Neural cell (in vitro differentiated cells): Measurements from ENCODE around the gene METTL6.

ENCODE experiments used
- CTCF ChIP-seq: fragments of 450-650 bp; IDR thresholded peaks from 2 replicates; pipeline ENCODE4 v1.5.1; 2014; ENCODE audit warnings: antibody characterized with exemption, mild to moderate bottlenecking, moderate library complexity; ENCODE audit not compliant: poor library complexity, severe bottlenecking
- EP300 ChIP-seq: fragments of 450-650 bp; conservative IDR thresholded peaks from 2 replicates; pipeline ENCODE4 v1.6.1; 2014; ENCODE audit warnings: antibody characterized with exemption, mild to moderate bottlenecking, moderate library complexity; ENCODE audit not compliant: poor library complexity, severe bottlenecking
- EZH2 ChIP-seq: fragments of 200-600, 300-800 bp; shearing (Covaris generic), sonication (generic); IDR thresholded peaks from 2 replicates; pipeline ENCODE4 v1.6.1; 2014; ENCODE audit warnings: antibody characterized with exemption, low read length, borderline replicate concordance, mild to moderate bottlenecking; ENCODE audit not compliant: insufficient read depth, poor library complexity, severe bottlenecking
- MXI1 ChIP-seq: fragments of 450-650 bp; conservative IDR thresholded peaks from 2 replicates; pipeline ENCODE4 v1.6.1; 2014; ENCODE audit warnings: antibody characterized with exemption, mild to moderate bottlenecking; ENCODE audit not compliant: poor library complexity, severe bottlenecking
- POLR2AphosphoS5 ChIP-seq: IDR thresholded peaks from 2 replicates; pipeline ENCODE4 v1.6.1; 2012
- RAD21 ChIP-seq: fragments of 450-650 bp; conservative IDR thresholded peaks from 2 replicates; pipeline ENCODE4 v1.6.1; 2014; ENCODE audit warnings: antibody characterized with exemption, mild to moderate bottlenecking, moderate library complexity
- REST ChIP-seq: IDR thresholded peaks from 2 replicates; pipeline ENCODE4 v1.6.1; 2012; ENCODE audit warnings: borderline replicate concordance
- SMC3 ChIP-seq: fragments of 450-650 bp; conservative IDR thresholded peaks from 2 replicates; pipeline ENCODE4 v1.6.1; 2014; ENCODE audit warnings: antibody characterized with exemption, mild to moderate bottlenecking, moderate library complexity; ENCODE audit not compliant: poor library complexity
- TAF1 ChIP-seq: IDR thresholded peaks from 2 replicates; pipeline ENCODE4 v1.6.1; 2012; ENCODE audit warnings: low read depth

GRCh38 chr3:15456321-15456720 lies 29.0 kb upstream of the METTL6 start:
- no peak for TF ChIP-seq EZH2
- no peak for TF ChIP-seq CTCF
- TF ChIP-seq EP300, result no peak
- TF ChIP-seq POLR2AphosphoS5, result no peak
- no peak for TF ChIP-seq MXI1
- TF ChIP-seq REST, result no peak
- no peak for TF ChIP-seq SMC3
- TF ChIP-seq TAF1, result no peak
- no peak for TF ChIP-seq RAD21
